A549 treated with AZD9567 at 1 μM for 4 hours (cell line): ENCODE measurements around the gene KREMEN1. TPM values are rescaled to one million over a fixed set of nuclear protein-coding genes. Genes with fewer than 3 reads are reported as not detected.

Source experiments
- total RNA-seq: library from RNA; stranded (reverse); fragments of 200-300 nt; extraction: Qiagen RNA extraction; gene quantifications from 5 replicates; pipeline ENCODE4 v1.2.3, GENCODE V29; 2022; ENCODE audit not compliant: insufficient read depth

Gene KREMEN1, protein sequence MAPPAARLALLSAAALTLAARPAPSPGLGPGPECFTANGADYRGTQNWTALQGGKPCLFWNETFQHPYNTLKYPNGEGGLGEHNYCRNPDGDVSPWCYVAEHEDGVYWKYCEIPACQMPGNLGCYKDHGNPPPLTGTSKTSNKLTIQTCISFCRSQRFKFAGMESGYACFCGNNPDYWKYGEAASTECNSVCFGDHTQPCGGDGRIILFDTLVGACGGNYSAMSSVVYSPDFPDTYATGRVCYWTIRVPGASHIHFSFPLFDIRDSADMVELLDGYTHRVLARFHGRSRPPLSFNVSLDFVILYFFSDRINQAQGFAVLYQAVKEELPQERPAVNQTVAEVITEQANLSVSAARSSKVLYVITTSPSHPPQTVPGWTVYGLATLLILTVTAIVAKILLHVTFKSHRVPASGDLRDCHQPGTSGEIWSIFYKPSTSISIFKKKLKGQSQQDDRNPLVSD
- 2.8 to 4.3 TPM (median 3.6 TPM) in 5 replicates for total RNA-seq

DNA sequence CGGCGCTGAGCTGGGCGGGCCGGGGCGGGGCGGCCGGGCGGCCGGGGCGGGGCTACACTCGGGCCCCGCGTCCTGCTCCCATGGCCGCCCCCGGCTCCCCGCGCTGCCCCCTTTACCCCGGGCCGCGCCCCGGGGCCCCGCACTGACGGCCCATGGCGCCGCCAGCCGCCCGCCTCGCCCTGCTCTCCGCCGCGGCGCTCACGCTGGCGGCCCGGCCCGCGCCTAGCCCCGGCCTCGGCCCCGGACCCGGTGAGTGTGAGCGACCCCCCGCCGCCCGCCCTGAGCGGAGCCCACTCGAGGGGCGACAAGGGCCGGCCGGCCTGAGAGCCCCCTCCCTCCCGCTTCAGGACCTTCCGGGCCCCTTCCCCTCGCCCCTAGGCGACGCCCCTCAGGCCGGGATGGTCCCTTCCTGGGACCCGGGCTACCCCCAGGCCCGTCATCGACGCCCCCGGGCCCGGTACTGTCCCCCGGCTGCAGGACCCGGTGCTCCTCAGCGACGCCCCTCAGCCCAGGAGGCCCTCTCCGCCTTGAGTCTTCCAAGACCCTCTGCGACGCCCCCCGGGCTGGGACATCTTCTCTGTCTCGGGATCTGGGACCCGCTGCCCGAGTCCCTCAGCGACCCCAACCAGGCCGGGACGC, at the start of gene KREMEN1:
KREMEN1 (plus strand) TSS at position 57 of the 639 bp plus-strand sequence; CDS start at position 153, 96 bp downstream.

DNA sequence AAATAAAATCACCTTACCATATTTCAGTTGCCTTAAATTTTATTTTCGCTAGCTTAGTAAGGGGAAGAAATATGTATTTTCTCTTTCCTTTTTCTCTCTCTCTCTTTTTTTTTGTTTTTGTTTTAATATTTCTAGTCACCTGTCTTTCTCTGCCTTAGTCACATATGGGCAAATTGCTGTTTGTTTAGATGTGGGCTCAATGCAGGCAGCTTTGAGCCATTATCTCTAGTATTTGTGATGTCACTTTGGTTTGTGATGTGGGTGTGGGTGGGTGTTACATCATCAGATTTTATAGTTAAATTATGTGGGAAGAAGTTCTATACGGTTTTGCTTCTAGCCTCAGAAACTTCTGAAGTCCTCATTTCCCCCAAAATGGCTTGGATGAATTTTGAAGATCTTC, 11.1 kb upstream of the KREMEN1 start, which contains the start of gene C22orf31:
C22orf31 (minus strand) TSS at position 59 of the 400 bp plus-strand sequence; CDS start at position 20, 39 bp downstream.

DNA sequence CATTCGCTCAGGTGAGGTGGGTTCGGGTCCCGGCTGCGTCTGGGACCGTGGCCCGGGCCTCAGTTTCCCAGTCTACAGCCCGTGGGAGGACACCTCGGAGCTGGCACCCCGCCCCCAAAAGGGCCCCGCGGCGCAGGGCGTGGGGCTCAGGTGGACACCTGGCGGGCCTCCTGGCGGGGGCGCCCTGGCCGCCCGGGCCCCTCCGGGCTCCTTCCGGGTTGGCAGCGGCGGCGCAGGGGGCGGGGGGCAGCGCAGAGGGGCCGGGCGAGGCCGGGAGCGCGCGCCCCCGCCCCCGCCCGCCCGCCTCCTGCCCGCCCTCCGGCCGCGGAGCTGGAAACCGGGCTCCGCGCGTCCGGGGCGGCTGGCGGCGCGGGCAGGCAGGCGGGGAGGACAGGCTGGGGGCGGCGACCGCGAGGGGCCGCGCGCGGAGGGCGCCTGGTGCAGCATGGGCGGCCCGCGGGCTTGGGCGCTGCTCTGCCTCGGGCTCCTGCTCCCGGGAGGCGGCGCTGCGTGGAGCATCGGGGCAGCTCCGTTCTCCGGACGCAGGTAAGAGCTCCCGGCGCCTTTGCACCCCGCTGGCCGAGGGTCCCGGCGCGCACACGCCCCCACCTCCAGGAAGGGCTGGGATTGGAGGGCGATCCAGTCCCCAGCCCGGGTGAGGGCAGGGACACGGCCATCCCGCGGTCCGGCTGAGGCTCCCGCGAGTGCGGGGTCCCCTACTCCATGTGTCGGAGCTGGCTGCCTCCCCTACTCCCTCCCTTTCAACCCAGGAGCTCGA, 132.9 kb downstream of the KREMEN1 start, which contains the start of gene EMID1:
EMID1 (plus strand) TSS at position 303 of the 778 bp plus-strand sequence; CDS start at position 446, 143 bp downstream.

Other genes with a start within 250 kb of the KREMEN1 start
- gene ZNRF3, start 189.5 kb upstream of the KREMEN1 start, total RNA-seq, result 6.4 to 7.8 TPM (median 7.6 TPM) in 5 replicates
- not detected in 5 replicates for gene C22orf31, start 11.2 kb upstream of the KREMEN1 start, total RNA-seq
- 0.37 to 0.49 TPM (median 0.43 TPM) in 4 of 5 replicates, not detected in the other for gene EMID1, start 132.9 kb downstream of the KREMEN1 start, total RNA-seq
- 16.2 to 27.3 TPM (median 26.5 TPM) in 5 replicates for gene RHBDD3, start 194.9 kb downstream of the KREMEN1 start, total RNA-seq
- gene EWSR1, start 195.2 kb downstream of the KREMEN1 start, total RNA-seq, result 206 to 240 TPM (median 219 TPM) in 5 replicates
- 22.6 to 37.8 TPM (median 32.6 TPM) in 5 replicates for gene GAS2L1, start 233.6 kb downstream of the KREMEN1 start, total RNA-seq
- gene RASL10A, start 242.7 kb downstream of the KREMEN1 start, total RNA-seq, result 0.37 to 0.67 TPM (median 0.51 TPM) in 4 of 5 replicates, not detected in the other